Forelimb muscle (tissue), 1 donor: Measurements from ENCODE around the gene DDX41. TPM values are rescaled to one million over a fixed set of nuclear protein-coding genes. Genes with fewer than 3 reads are reported as not detected.
"Not testable (repeated sequence)": the region's sequence is repeated elsewhere in the genome, so short reads cannot be mapped to it uniquely, and the experiment has no call there.

Source experiments
- DNase-seq: peaks from one replicate; pipeline ENCODE4 v3.0.0-alpha.2; 2013; ENCODE audit warnings: low read depth
- polyA plus RNA-seq: library from polyadenylated mRNA; unstranded; fragments of 120-200 nt; gene quantifications from one replicate; pipeline ENCODE4 v1.2.1, GENCODE V29; 2013; ENCODE audit not compliant: insufficient read length

The DDX41 gene
- 46.9 TPM for polyA plus RNA-seq

GRCh38 chr5:177516601-177517568, at the start of gene DDX41:
Gene DDX41 (minus strand): TSS chr5:177516961. CDS start chr5:177516945, 16 bp downstream.
- peak; percentile 96 for DNase-seq

GRCh38 chr5:177565046-177565445, 48.3 kb upstream of the DDX41 start:
- DNase-seq, result no peak

- DNase-seq, result not testable (repeated sequence)
Measured at GRCh38 chr5:177559446-177559941, 42.7 kb upstream of the DDX41 start.

GRCh38 chr5:177557796-177558195, 41.0 kb upstream of the DDX41 start:
- no peak for DNase-seq

GRCh38 chr5:177557041-177557647, 40.4 kb upstream of the DDX41 start:
- no peak for DNase-seq

GRCh38 chr5:177555665-177556064, 38.9 kb upstream of the DDX41 start:
- no peak for DNase-seq

- no peak for DNase-seq
Measured at GRCh38 chr5:177555228-177555627, 38.5 kb upstream of the DDX41 start.

GRCh38 chr5:177554474-177555111, 37.8 kb upstream of the DDX41 start, which contains the start of gene FAM193B:
Gene FAM193B (minus strand): TSS chr5:177554563. CDS start chr5:177554458, 105 bp downstream.
- DNase-seq, result peak; percentile 52

- DNase-seq, result no peak
Measured at GRCh38 chr5:177553671-177554429, 37.1 kb upstream of the DDX41 start.

- DNase-seq, result no peak
Measured at GRCh38 chr5:177552839-177553455, 36.2 kb upstream of the DDX41 start.

GRCh38 chr5:177550122-177550521, 33.4 kb upstream of the DDX41 start:
- no peak for DNase-seq

- DNase-seq, result no peak
Measured at GRCh38 chr5:177548495-177548894, 31.7 kb upstream of the DDX41 start.

- DNase-seq, result no peak
Measured at GRCh38 chr5:177547736-177548135, 31.0 kb upstream of the DDX41 start.

- no peak for DNase-seq
Measured at GRCh38 chr5:177546258-177546741, 29.5 kb upstream of the DDX41 start.

- peak; percentile 50 for DNase-seq
Measured at GRCh38 chr5:177545487-177546257, 28.9 kb upstream of the DDX41 start.

GRCh38 chr5:177542816-177543465, 26.2 kb upstream of the DDX41 start:
- DNase-seq, result no peak

- DNase-seq, result no peak
Measured at GRCh38 chr5:177540438-177540837, 23.7 kb upstream of the DDX41 start.

- no peak for DNase-seq
Measured at GRCh38 chr5:177539411-177539810, 22.6 kb upstream of the DDX41 start.

GRCh38 chr5:177538876-177539275, 22.1 kb upstream of the DDX41 start:
- DNase-seq, result no peak
